G401 (cell line): ENCODE measurements around the gene SP3. TPM values are rescaled to one million over a fixed set of nuclear protein-coding genes. Genes with fewer than 3 reads are reported as not detected.

Experiments
- DNase-seq: peaks from one replicate; pipeline ENCODE4 v3.0.0-alpha.2; 2015; ENCODE audit warnings: low spot score
- in situ Hi-C: cut with HindIII; loops from 2 replicates; pipeline ENCODE4 v1.10.0; 2016; ENCODE audit warnings: low sequenced_read_pairs, mixed read lengths
- total RNA-seq: library from RNA; depleted of rRNA; stranded (reverse); fragments of >200 nt; shearing (Covaris generic); gene quantifications from 2 replicates; pipeline ENCODE4 v1.2.3, GENCODE V29; 2014; rRNA removed

Gene SP3
- total RNA-seq, result 88.2 and 108 TPM in 2 replicates

- in situ Hi-C loops, result no loop called here
- DNase-seq, result peak; percentile 97
Measured at GRCh38 chr2:173965372-173966025, at the start of gene SP3. SP3 (minus strand) TSS chr2:173965373; CDS start chr2:173965171, 202 bp downstream.

GRCh38 chr2:174014699-174015070 is 49.5 kb upstream of the SP3 start:
- no peak for DNase-seq
- in situ Hi-C loops, result no loop called here

GRCh38 chr2:174014011-174014698 is 49.0 kb upstream of the SP3 start:
- in situ Hi-C loops, result no loop called here

GRCh38 chr2:174013315-174013751 is 48.2 kb upstream of the SP3 start:
- no peak for DNase-seq
- in situ Hi-C loops, result no loop called here

More at GRCh38 chr2:174014011-174014698, 49.0 kb upstream of the SP3 start:
- DNase-seq, result no peak

GRCh38 chr2:174012347-174013314 is 47.5 kb upstream of the SP3 start:
- no peak for DNase-seq
- in situ Hi-C loops, result no loop called here

- in situ Hi-C loops, result no loop called here
- DNase-seq, result no peak
Measured at GRCh38 chr2:174011796-174012195, 46.6 kb upstream of the SP3 start.

GRCh38 chr2:174011173-174011572 is 46.0 kb upstream of the SP3 start:
- DNase-seq, result no peak
- in situ Hi-C loops, result no loop called here

GRCh38 chr2:174009488-174010223 is 44.5 kb upstream of the SP3 start:
- DNase-seq, result no peak
- in situ Hi-C loops, result no loop called here

GRCh38 chr2:174008720-174009119 is 43.5 kb upstream of the SP3 start:
- in situ Hi-C loops, result no loop called here
- DNase-seq, result no peak

- in situ Hi-C loops, result no loop called here
- DNase-seq, result no peak
Measured at GRCh38 chr2:174007010-174007409, 41.8 kb upstream of the SP3 start.

- no peak for DNase-seq
- in situ Hi-C loops, result no loop called here
Measured at GRCh38 chr2:174005801-174006419, 40.7 kb upstream of the SP3 start.

- in situ Hi-C loops, result no loop called here
- no peak for DNase-seq
Measured at GRCh38 chr2:174004905-174005605, 39.9 kb upstream of the SP3 start.

- DNase-seq, result peak; percentile 83
- in situ Hi-C loops, result no loop called here
Measured at GRCh38 chr2:174003720-174004695, 38.8 kb upstream of the SP3 start.

- in situ Hi-C loops, result no loop called here
- DNase-seq, result no peak
Measured at GRCh38 chr2:174002679-174003078, 37.5 kb upstream of the SP3 start.

- no peak for DNase-seq
- in situ Hi-C loops, result no loop called here
Measured at GRCh38 chr2:174001107-174001506, 35.9 kb upstream of the SP3 start.

GRCh38 chr2:173999724-174000123 is 34.6 kb upstream of the SP3 start:
- in situ Hi-C loops, result no loop called here

GRCh38 chr2:173999272-173999671 is 34.1 kb upstream of the SP3 start:
- in situ Hi-C loops, result no loop called here
- peak; percentile 68 for DNase-seq

More at GRCh38 chr2:173999724-174000123, 34.6 kb upstream of the SP3 start:
- no peak for DNase-seq
